ENCODE data around the gene SLF2.

DNA sequence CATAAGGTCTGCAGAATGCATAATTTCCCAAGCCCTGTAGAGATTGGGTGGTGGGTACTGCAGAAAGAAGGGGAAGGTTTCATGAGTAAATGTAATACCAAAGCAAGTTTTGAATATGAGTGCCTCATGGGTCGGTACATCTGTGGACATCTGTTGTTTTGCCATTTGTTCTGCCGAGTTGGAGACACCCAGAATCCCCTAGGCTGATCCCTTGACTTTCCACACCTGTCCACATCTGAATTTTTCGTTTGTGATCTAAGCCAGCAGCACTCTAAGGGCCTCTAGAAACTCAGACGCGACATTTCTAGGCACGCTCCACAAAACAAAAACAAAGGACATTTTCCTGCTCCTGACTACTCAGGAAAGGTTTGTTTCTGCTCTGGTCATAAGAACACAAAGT, 11.7 kb upstream of the SLF2 start:
- TF ChIP-seq, protein P1, sequence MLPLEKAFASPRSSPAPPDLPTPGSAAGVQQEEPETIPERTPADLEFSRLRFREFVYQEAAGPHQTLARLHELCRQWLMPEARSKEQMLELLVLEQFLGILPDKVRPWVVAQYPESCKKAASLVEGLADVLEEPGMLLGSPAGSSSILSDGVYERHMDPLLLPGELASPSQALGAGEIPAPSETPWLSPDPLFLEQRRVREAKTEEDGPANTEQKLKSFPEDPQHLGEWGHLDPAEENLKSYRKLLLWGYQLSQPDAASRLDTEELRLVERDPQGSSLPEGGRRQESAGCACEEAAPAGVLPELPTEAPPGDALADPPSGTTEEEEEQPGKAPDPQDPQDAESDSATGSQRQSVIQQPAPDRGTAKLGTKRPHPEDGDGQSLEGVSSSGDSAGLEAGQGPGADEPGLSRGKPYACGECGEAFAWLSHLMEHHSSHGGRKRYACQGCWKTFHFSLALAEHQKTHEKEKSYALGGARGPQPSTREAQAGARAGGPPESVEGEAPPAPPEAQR (CRISPR knock-in tag; IDR thresholded peaks at IDR 0.05): no peak
- no peak for TF ChIP-seq CREB1 (CRISPR knock-in tag; IDR thresholded peaks at IDR 0.05)
- TF ChIP-seq, protein P2, sequence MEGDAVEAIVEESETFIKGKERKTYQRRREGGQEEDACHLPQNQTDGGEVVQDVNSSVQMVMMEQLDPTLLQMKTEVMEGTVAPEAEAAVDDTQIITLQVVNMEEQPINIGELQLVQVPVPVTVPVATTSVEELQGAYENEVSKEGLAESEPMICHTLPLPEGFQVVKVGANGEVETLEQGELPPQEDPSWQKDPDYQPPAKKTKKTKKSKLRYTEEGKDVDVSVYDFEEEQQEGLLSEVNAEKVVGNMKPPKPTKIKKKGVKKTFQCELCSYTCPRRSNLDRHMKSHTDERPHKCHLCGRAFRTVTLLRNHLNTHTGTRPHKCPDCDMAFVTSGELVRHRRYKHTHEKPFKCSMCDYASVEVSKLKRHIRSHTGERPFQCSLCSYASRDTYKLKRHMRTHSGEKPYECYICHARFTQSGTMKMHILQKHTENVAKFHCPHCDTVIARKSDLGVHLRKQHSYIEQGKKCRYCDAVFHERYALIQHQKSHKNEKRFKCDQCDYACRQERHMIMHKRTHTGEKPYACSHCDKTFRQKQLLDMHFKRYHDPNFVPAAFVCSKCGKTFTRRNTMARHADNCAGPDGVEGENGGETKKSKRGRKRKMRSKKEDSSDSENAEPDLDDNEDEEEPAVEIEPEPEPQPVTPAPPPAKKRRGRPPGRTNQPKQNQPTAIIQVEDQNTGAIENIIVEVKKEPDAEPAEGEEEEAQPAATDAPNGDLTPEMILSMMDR (IDR thresholded peaks at IDR 0.05): no peak
- TF ChIP-seq, protein P3, sequence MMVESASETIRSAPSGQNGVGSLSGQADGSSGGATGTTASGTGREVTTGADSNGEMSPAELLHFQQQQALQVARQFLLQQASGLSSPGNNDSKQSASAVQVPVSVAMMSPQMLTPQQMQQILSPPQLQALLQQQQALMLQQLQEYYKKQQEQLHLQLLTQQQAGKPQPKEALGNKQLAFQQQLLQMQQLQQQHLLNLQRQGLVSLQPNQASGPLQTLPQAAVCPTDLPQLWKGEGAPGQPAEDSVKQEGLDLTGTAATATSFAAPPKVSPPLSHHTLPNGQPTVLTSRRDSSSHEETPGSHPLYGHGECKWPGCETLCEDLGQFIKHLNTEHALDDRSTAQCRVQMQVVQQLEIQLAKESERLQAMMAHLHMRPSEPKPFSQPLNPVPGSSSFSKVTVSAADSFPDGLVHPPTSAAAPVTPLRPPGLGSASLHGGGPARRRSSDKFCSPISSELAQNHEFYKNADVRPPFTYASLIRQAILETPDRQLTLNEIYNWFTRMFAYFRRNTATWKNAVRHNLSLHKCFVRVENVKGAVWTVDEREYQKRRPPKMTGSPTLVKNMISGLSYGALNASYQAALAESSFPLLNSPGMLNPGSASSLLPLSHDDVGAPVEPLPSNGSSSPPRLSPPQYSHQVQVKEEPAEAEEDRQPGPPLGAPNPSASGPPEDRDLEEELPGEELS (CRISPR knock-in tag; IDR thresholded peaks at IDR 0.05): no peak
- TF ChIP-seq, protein P4, sequence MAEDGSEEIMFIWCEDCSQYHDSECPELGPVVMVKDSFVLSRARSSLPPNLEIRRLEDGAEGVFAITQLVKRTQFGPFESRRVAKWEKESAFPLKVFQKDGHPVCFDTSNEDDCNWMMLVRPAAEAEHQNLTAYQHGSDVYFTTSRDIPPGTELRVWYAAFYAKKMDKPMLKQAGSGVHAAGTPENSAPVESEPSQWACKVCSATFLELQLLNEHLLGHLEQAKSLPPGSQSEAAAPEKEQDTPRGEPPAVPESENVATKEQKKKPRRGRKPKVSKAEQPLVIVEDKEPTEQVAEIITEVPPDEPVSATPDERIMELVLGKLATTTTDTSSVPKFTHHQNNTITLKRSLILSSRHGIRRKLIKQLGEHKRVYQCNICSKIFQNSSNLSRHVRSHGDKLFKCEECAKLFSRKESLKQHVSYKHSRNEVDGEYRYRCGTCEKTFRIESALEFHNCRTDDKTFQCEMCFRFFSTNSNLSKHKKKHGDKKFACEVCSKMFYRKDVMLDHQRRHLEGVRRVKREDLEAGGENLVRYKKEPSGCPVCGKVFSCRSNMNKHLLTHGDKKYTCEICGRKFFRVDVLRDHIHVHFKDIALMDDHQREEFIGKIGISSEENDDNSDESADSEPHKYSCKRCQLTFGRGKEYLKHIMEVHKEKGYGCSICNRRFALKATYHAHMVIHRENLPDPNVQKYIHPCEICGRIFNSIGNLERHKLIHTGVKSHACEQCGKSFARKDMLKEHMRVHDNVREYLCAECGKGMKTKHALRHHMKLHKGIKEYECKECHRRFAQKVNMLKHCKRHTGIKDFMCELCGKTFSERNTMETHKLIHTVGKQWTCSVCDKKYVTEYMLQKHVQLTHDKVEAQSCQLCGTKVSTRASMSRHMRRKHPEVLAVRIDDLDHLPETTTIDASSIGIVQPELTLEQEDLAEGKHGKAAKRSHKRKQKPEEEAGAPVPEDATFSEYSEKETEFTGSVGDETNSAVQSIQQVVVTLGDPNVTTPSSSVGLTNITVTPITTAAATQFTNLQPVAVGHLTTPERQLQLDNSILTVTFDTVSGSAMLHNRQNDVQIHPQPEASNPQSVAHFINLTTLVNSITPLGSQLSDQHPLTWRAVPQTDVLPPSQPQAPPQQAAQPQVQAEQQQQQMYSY (CRISPR knock-in tag; IDR thresholded peaks at IDR 0.05): no peak
- TF ChIP-seq, protein P5, sequence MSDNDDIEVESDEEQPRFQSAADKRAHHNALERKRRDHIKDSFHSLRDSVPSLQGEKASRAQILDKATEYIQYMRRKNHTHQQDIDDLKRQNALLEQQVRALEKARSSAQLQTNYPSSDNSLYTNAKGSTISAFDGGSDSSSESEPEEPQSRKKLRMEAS (CRISPR knock-in tag; IDR thresholded peaks at IDR 0.05): no peak
- no peak for TF ChIP-seq TP53 (CRISPR knock-in tag; IDR thresholded peaks at IDR 0.05)
- no peak for TF ChIP-seq ESRRA (CRISPR knock-in tag; IDR thresholded peaks at IDR 0.05; ENCODE audit: borderline replicate concordance)

Data from WTC11 (cell line).